ENCODE results near the gene PAPPA. TPM values are rescaled to one million over a fixed set of nuclear protein-coding genes. Genes with fewer than 3 reads are reported as not detected.

The PAPPA gene
- total RNA-seq, 1 donor from 2014 or later, result 2.9 TPM

GRCh38 chr9:116198344-116198743, 44.8 kb downstream of the PAPPA start:
- Histone ChIP-seq H3K9me3 (no peaks in the 10 kb centered on the region), H3K27ac (no peak overlapping the region), H3K36me3 (no peaks in the 10 kb centered on the region), H3K27me3 (no peaks in the 10 kb centered on the region), H3K4me3 (no peak overlapping the region), H3K4me1 (no peaks in the 10 kb centered on the region)
- intact Hi-C loops (cut with DNase I), result no loop called here
- DNase-seq, result no peak
- TF ChIP-seq CTCF (IDR thresholded peaks at IDR 0.05), result no peak
- no peak for ATAC-seq

- intact Hi-C loops (cut with DNase I), result no loop called here
- Histone ChIP-seq H3K4me1 (no peaks in the 10 kb centered on the region), H3K9me3 (no peaks in the 10 kb centered on the region), H3K27me3 (no peaks in the 10 kb centered on the region), H3K4me3 (no peak overlapping the region), H3K36me3 (no peaks in the 10 kb centered on the region), H3K27ac (no peak overlapping the region)
- no peak for TF ChIP-seq CTCF (IDR thresholded peaks at IDR 0.05)
- no peak for DNase-seq
- ATAC-seq, result no peak
These were observed 48.8 kb downstream of the PAPPA start for GRCh38 chr9:116202219-116202912.

- Histone ChIP-seq H3K4me3 (no peak overlapping the region), H3K27me3 (no peaks in the 10 kb centered on the region), H3K36me3 (no peaks in the 10 kb centered on the region), H3K27ac (no peak overlapping the region), H3K4me1 (no peaks in the 10 kb centered on the region), H3K9me3 (no peaks in the 10 kb centered on the region)
- intact Hi-C loops (cut with DNase I), result no loop called here
- DNase-seq, result no peak
- no peak for TF ChIP-seq CTCF (IDR thresholded peaks at IDR 0.05)
- ATAC-seq, result no peak
These were observed 50.8 kb downstream of the PAPPA start for GRCh38 chr9:116204252-116204882.

GRCh38 chr9:116207371-116208111, 54.0 kb downstream of the PAPPA start:
- Histone ChIP-seq H3K4me1 (no peaks in the 10 kb centered on the region), H3K9me3 (no peaks in the 10 kb centered on the region), H3K27me3 (no peaks in the 10 kb centered on the region), H3K36me3 (no peaks in the 10 kb centered on the region), H3K27ac (no peak overlapping the region), H3K4me3 (no peak overlapping the region)
- intact Hi-C loops (cut with DNase I), result no loop called here
- no peak for DNase-seq
- ATAC-seq, result no peak
- no peak for TF ChIP-seq CTCF (IDR thresholded peaks at IDR 0.05)

GRCh38 chr9:116208417-116209232, 55.0 kb downstream of the PAPPA start:
- DNase-seq (no peak), ATAC-seq (no peak)
- Histone ChIP-seq H3K27me3 (no peaks in the 10 kb centered on the region), H3K9me3 (no peaks in the 10 kb centered on the region), H3K4me3 (no peak overlapping the region), H3K27ac (no peak overlapping the region), H3K4me1 (no peaks in the 10 kb centered on the region), H3K36me3 (no peaks in the 10 kb centered on the region)
- TF ChIP-seq CTCF (IDR thresholded peaks at IDR 0.05), result no peak
- intact Hi-C loops (cut with DNase I), result no loop called here

All from upper lobe of right lung (tissue), 1 donor.